Stimulated activated CD4-positive, alpha-beta T cell treated with anti-CD3 and anti-CD28 coated beads, Interleukin-1b, Interleukin-23, amount 100 ng/mL, for 4 hours (primary cell): ENCODE measurements around the gene SKIC2.
"Not testable (repeated sequence)": the region's sequence is repeated elsewhere in the genome, so short reads cannot be mapped to it uniquely, and the experiment has no call there.

ENCODE experiments used
- DNase-seq, 2 donors: peaks; one replicate each; pipeline ENCODE4 v3.0.0-alpha.2; 2020; ENCODE audit warnings: low read depth in 2 of 2

Gene SKIC2

DNA sequence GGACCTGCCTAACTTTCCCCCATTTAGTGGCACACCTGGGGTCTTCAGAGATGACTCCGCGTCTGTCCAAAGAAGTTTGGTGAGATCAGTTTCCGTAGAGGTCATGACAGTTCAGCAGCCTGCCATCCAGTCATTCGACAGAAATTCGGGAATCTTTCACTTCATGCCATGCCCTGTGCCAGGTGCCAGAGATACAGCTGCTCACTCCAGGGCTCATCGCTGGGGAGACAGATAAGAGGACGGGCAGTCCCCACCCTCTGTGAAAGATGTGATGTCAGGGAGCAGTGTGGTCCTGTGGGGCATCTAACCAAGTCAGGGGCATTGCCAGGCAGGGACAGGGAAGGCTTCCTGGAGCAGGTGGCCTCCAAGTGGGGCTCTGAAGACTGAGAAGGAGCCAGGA is 44.3 kb downstream of the SKIC2 start:
- DNase-seq = not testable (repeated sequence)

DNA sequence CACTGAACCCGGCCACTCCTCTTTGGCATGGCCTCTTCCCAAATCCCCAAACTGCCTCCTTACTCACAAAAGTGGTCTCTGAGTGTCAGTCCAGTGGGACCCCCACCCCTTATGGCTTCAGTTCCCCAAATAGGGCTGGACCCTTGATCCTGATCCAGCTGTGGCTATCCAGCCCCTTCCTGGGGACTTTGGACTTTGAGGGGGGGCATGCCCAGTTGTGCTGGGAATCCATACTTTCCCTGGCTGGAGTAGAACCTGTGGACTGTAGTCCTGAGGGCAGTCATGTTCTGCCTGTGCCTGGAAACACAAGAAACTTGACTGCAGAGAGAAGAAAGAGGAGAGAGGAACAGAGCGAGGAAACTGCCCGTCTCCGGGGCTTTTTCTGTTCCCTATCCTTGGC is 45.4 kb downstream of the SKIC2 start:
- DNase-seq = not testable (repeated sequence)

DNA sequence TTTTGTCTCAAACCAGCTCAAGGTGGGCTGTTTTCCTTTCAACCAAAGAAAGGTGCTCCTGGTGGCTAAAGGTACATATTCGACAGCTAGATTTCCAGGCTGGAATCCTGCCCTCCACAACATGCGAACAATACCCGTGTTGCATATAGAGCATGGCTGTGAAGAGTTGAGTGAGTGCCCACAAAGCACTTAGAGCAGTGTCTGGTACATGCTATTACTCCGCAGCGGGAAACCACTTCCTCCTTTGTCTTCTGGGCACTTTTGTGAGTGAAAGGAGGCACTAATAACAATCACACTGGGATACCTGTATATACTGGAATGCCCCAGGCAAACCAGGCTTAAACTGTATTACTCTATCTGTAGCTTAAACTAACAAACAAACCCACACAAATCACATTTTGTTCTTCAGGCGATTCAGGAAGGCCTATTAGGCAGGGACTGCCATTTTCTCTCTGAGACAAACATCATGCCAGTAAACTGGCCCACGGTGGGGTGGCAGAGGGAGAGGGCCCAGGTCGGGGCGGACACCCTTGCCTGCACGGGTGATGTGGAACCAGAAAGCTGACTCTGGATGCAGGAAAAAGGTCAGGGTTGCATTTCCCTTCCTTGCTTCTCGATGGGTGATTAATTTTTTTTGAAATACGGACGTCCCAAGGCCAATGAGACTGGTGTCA is 46.0 kb downstream of the SKIC2 start:
- DNase-seq = not testable (repeated sequence)

DNA sequence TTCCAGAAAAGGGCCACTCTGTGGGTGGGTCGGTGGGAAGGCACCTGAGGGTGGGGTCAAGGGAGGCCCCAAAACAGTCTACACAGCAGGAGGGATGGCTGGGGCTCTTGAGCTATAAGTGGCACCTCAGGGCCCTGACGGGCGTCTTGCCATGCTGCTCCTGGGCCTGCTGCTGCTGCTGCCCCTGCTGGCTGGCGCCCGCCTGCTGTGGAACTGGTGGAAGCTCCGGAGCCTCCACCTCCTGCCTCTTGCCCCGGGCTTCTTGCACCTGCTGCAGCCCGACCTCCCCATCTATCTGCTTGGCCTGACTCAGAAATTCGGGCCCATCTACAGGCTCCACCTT is 46.5 kb downstream of the SKIC2 start:
- not testable (repeated sequence) for DNase-seq

DNA sequence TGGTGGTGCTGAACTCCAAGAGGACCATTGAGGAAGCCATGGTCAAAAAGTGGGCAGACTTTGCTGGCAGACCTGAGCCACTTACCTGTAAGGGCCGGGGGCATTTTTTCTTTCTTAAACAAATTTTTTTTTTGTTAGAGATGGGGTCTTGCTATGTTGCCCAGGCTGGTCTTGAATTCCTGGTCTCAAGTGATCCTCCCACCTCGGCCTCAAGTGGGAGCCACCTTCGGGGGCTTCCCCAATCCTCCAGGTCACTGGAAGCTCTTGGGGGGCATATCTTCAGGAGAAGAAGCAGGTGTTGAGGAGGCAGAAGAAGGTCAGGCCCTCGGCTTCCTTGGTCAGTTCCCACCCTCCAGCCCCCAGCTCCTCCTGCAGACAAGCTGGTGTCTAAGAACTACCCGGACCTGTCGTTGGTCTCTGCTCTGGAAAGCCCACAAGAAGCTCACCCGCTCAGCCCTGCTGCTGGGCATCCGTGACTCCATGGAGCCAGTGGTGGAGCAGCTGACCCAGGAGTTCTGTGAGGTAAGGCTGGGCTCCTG is 47.1 kb downstream of the SKIC2 start:
- DNase-seq = not testable (repeated sequence)

DNA sequence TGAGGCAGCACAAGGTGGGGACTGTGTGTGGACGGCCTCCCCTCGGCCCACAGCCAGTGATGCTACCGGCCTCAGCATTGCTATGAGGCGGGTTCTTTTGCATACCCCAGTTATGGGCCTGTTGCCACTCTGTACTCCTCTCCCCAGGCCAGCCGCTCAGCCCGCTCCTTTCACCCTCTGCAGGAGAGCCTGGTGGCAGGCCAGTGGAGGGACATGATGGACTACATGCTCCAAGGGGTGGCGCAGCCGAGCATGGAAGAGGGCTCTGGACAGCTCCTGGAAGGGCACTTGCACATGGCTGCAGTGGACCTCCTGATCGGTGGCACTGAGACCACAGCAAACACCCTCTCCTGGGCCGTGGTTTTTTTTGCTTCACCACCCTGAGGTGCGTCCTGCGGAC is 48.1 kb downstream of the SKIC2 start:
- not testable (repeated sequence) for DNase-seq

DNA sequence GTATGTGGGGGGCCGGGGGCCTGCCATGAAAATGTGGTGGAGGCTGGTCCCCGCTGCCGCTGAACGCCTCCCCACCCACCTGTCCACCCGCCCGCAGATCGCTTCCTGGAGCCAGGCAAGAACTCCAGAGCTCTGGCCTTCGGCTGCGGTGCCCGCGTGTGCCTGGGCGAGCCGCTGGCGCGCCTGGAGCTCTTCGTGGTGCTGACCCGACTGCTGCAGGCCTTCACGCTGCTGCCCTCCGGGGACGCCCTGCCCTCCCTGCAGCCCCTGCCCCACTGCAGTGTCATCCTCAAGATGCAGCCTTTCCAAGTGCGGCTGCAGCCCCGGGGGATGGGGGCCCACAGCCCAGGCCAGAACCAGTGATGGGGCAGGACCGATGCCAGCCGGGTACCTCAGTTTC is 49.1 kb downstream of the SKIC2 start:
- DNase-seq = not testable (repeated sequence)

DNA sequence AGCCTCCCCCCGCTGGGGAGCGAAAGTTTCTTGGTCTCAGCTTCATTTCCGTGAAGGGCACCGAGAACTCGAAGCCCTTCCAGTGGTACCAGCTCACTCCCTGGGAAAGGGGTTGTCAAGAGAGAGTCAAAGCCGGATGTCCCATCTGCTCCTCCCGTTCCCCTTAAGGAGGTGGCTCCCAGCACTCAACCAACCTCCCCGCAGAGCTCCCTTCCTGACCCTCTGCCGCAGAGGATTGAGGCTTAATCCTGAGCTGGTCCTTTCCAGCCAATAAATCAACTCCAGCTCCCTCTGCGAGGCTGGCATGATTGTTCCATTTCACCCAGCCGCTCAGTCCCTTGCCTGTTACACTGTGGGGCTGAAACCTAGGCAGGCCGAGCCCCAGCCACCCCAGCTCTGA is 49.6 kb downstream of the SKIC2 start:
- not testable (repeated sequence) for DNase-seq

DNA sequence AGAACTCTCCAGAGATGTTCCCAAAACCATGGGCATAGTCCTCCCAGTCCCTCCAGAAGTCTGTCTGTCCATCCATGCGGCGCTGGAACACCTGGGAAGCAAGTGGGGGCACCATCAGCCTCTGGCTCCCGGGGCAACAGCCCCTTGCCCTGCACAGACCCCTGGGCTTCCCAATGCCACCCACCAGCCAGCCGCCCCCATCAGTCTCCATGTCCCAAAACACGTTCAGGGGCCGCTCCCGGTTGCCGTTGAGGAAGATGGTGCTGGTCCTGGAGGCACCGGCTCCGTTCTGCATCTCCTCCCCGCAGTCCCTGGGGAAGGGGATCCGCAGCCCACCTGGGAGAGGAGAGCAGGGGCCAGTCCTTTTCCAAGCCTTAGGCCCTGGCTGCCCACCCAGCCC is 50.6 kb downstream of the SKIC2 start:
- not testable (repeated sequence) for DNase-seq

DNA sequence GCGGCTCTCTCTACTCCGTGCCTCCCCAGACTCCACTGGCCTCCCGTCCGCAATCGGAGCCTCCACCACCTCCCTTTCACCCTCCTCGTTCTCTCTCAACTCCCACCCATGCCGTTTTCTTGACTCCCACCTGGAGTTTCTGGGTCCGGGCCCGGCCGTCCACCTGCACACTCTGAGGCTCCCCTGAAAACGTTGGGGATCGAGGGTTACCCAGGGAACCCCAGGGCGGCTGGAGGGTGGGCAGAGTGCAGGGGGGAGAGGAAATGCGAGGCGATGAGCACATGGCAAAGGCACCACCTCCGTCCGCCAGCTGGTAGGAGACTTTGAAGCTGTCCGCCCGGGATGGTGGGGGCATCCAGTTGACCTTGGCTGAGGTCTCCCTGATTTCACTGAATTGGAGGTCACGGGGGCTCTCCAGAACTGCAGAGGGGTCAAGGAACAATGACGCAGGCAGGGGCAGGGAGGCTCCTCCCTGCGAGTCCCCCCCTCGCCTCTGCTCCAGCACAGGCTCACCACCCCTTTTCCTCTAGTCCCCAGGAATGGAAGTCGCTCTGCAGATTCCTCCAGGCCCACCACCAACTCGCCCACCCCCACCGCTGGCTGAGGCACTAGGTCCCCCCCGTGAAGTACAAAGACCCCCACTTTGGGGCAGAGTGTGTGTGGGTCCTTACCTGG is 52.0 kb downstream of the SKIC2 start:
- DNase-seq = not testable (repeated sequence)

DNA sequence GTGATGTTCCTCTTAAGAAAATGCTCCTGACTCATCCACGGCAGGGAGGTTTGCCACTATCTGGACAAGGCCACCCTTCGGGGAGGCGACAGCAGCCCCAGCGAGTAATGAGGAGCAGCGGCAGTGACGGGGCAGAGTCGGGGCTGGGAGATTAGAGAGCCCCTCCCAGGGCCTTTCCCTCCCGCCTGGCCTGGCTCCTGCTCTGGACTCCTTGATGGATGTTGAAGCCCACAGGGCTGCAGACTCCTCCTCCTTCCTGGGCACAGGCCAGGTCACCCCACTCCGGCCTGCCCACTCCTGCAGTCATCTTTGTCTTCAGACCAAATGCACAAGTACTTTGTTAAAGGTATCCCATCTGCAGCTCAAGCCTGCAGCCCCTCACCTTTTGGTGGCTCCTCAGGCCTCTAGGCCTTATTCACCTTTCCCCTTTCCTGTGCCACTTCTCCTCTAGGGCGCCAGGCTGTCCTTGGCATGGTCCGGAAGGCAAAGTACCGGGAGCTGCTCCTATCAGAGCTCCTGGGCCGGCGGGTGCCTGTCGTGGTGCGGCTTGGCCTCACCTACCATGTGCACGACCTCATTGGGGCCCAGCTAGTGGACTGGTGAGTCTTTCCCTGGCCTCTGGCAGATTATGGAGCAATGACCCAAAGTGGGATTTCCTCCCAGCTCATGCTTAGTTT is 54.1 kb downstream of the SKIC2 start:
- not testable (repeated sequence) for DNase-seq

DNA sequence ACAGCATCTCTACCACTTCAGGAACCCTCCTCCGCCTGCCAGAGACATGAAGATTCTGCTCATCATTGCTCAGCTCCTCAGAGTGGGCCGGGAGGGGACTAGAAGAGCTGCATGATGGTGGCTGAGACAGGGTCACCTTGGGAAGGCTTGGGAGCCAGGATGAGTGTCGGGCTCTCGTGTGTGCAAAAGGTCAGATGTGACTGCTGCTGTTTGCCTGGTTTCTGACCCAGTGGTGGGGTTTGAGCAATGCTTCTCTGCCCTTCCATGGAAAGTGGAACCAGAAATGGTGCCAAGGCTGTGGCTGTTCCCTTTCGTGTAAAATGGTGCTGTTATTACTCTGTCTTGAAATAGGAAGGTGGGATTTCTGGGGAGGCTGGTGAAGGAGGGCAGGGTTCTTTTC is 54.8 kb downstream of the SKIC2 start:
- DNase-seq = not testable (repeated sequence)

DNA sequence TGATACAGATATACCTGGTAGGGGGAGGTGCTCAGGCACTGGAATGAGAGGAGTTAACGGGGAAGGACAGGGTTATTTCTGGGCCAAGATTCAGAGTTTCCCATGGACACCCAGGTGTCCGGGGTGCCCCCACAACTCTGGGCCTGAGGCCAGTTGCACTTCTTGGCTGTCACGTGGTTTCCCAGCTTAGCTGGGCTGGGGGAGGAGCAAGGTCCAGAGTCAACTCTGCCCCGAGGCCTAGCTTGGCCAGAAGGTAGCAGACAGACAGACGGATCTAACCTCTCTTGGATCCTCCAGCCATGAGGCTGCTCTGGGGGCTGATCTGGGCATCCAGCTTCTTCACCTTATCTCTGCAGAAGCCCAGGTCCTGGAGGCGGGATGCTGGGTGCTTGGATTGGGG is 55.6 kb downstream of the SKIC2 start, which contains the start of gene C4B:
Gene C4B, plus strand, starts transcription at position 249 of the 400 bp plus-strand sequence. Its CDS starts 51 bp downstream, at position 300.
- not testable (repeated sequence) for DNase-seq
